GM19035 (cell line): ENCODE data around the gene ZACN.

Source experiments
- ATAC-seq: cut with Tn5 transposase; IDR thresholded peaks from one replicate; pipeline ENCODE4 v1.9.1; 2021; ENCODE audit not compliant: unreplicated experiment

The ZACN gene

DNA sequence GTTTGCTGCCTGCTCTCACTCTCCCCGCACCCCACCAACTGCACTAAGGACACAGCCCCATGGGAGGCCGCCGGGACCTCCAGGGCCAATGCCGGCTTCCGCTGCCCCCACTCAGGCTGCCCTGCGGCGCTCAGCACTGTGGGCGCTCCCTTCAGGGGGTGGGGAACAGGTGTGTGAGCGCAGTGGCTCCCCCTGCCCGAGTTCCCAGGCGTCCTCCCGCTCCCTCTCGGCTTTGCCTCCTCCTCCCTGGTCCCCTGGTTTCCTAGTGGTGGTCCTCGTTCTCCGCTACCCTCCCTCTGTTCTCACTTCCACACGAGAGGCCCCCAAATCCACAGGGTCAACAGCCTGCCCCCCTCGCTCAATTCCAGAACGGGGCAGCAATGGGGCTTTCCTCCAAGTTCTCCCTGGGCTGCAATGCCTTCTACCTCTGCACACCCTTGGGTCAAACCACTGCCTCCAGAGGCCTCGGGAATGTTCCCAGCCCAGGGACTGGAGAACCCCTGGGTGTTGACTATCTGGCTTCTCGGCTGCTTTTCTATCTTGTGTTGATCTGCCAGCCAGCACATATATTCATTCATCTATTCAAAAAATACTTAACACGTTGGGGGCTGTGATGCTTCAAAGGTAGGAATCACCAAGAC, 52.2 kb downstream of the ZACN start:
- no peak for ATAC-seq

GRCh38 chr17:76131692-76132573, 53.0 kb downstream of the ZACN start:
- ATAC-seq = no peak
